Measurements from ENCODE around the gene IFRD2. TPM values are rescaled to one million over a fixed set of nuclear protein-coding genes. Genes with fewer than 3 reads are reported as not detected.

Gene IFRD2
- polyA plus RNA-seq, 4 donors = 39.6 to 50.5 (median 45.0) TPM

- DNase-seq (ENCODE audit: low read depth in 4 of 4, low spot score in 3 of 4) = no peak
Measured at GRCh38 chr3:50302095-50303012, 10.1 kb upstream of the IFRD2 start.

- no peak for DNase-seq (ENCODE audit: low read depth in 4 of 4, low spot score in 3 of 4)
Measured at GRCh38 chr3:50300681-50301254, 8.5 kb upstream of the IFRD2 start.

- no peak for DNase-seq (ENCODE audit: low read depth in 4 of 4, low spot score in 3 of 4)
Measured at GRCh38 chr3:50299929-50300680, 7.9 kb upstream of the IFRD2 start.

- no peak for DNase-seq (ENCODE audit: low read depth in 4 of 4, low spot score in 3 of 4)
Measured at GRCh38 chr3:50299638-50299928, 7.4 kb upstream of the IFRD2 start.

GRCh38 chr3:50298836-50299637 is 6.8 kb upstream of the IFRD2 start, which contains the start of the genes HYAL3 and NAA80:
HYAL3 (minus strand) TSS chr3:50299405; CDS start chr3:50295602, 3,803 bp downstream.
NAA80 (minus strand) TSS chr3:50299405; CDS start chr3:50297463, 1,942 bp downstream.
- peak; percentile 99 to 100 (median 100) for DNase-seq (ENCODE audit: low read depth in 4 of 4, low spot score in 3 of 4)

GRCh38 chr3:50297896-50298725 is 5.9 kb upstream of the IFRD2 start:
- DNase-seq (ENCODE audit: low read depth in 4 of 4, low spot score in 3 of 4) = no peak

GRCh38 chr3:50297384-50297775 is 5.2 kb upstream of the IFRD2 start:
- no peak for DNase-seq (ENCODE audit: low read depth in 4 of 4, low spot score in 3 of 4)

- DNase-seq (ENCODE audit: low read depth in 4 of 4, low spot score in 3 of 4) = no peak
Measured at GRCh38 chr3:50296721-50297383, 4.6 kb upstream of the IFRD2 start.

GRCh38 chr3:50295553-50296431 is 3.6 kb upstream of the IFRD2 start:
- no peak for DNase-seq (ENCODE audit: low read depth in 4 of 4, low spot score in 3 of 4)

- DNase-seq (ENCODE audit: low read depth in 4 of 4, low spot score in 3 of 4) = no peak
Measured at GRCh38 chr3:50294492-50295403, 2.5 kb upstream of the IFRD2 start.

- no peak for DNase-seq (ENCODE audit: low read depth in 4 of 4, low spot score in 3 of 4)
Measured at GRCh38 chr3:50294089-50294488, 1.9 kb upstream of the IFRD2 start.

- no peak for DNase-seq (ENCODE audit: low read depth in 4 of 4, low spot score in 3 of 4)
Measured at GRCh38 chr3:50293079-50293801, 1.0 kb upstream of the IFRD2 start.

GRCh38 chr3:50290161-50290641 is 2.0 kb downstream of the IFRD2 start:
- DNase-seq (ENCODE audit: low read depth in 4 of 4, low spot score in 3 of 4) = no peak

- DNase-seq (ENCODE audit: low read depth in 4 of 4, low spot score in 3 of 4) = no peak
Measured at GRCh38 chr3:50289130-50289529, 3.1 kb downstream of the IFRD2 start.

GRCh38 chr3:50288387-50289007 is 3.7 kb downstream of the IFRD2 start:
- DNase-seq (ENCODE audit: low read depth in 4 of 4, low spot score in 3 of 4) = no peak

- no peak for DNase-seq (ENCODE audit: low read depth in 4 of 4, low spot score in 3 of 4)
Measured at GRCh38 chr3:50287262-50287661, 5.0 kb downstream of the IFRD2 start.
